DOHH2 (cell line): ENCODE data around the gene B4GAT1.

Experiments used
- H3F3A ChIP-seq: fragments of 200-600 bp; sonication (generic), shearing (Covaris generic); 2 replicates; pipeline ENCODE4 v1.6.0; 2016; ENCODE audit warnings: antibody characterized with exemption, mild to moderate bottlenecking; ENCODE audit not compliant: control insufficient read depth, insufficient read depth
- H3K27ac ChIP-seq: fragments of 200-600 bp; sonication (generic); 2 replicates; pipeline ENCODE4 v1.5.1; 2014; ENCODE audit warnings: low read depth, mild to moderate bottlenecking, low read length, moderate library complexity
- H3K27me3 ChIP-seq: fragments of 200-600 bp; sonication (generic); 2 replicates; pipeline ENCODE4 v1.6.1; 2014; ENCODE audit warnings: mild to moderate bottlenecking, low read length, mixed read lengths; ENCODE audit not compliant: control insufficient read depth
- H3K36me3 ChIP-seq: fragments of 200-600 bp; sonication (generic); 2 replicates; pipeline ENCODE4 v1.6.1; 2014; ENCODE audit warnings: mild to moderate bottlenecking, low read length, moderate library complexity, mixed read lengths; ENCODE audit not compliant: control insufficient read depth
- H3K4me1 ChIP-seq: fragments of 200-600 bp; sonication (generic); 2 replicates; pipeline ENCODE4 v1.6.1; 2014; ENCODE audit warnings: mild to moderate bottlenecking, low read length, mixed read lengths; ENCODE audit not compliant: control insufficient read depth
- H3K4me2 ChIP-seq: fragments of 200-600 bp; sonication (generic); 2 replicates; pipeline ENCODE4 v1.6.0; 2014; ENCODE audit warnings: mild to moderate bottlenecking, low read length, moderate library complexity
- H3K4me3 ChIP-seq: fragments of 200-600 bp; sonication (generic); 2 replicates; pipeline ENCODE4 v1.5.1; 2014; ENCODE audit warnings: mild to moderate bottlenecking, low read length, mixed read lengths
- H3K79me2 ChIP-seq: fragments of 200-600 bp; sonication (generic); 2 replicates; pipeline ENCODE4 v1.6.1; 2014; ENCODE audit warnings: mild to moderate bottlenecking, low read length, mixed read lengths; ENCODE audit not compliant: control insufficient read depth
- H3K9me2 ChIP-seq: fragments of 200-600 bp; sonication (generic); replicated peaks from 2 replicates; pipeline ENCODE4 v1.6.1; 2014; ENCODE audit warnings: mild to moderate bottlenecking, low read length, mixed read lengths; ENCODE audit not compliant: control insufficient read depth
- H3K9me3 ChIP-seq: fragments of 200-600 bp; sonication (generic); 2 replicates; pipeline ENCODE4 v1.6.1; 2014; ENCODE audit warnings: antibody characterized with exemption, low read length, mixed read lengths; ENCODE audit not compliant: control insufficient read depth, insufficient read depth
- H4K20me1 ChIP-seq: fragments of 200-600 bp; sonication (generic); 2 replicates; pipeline ENCODE4 v1.6.0; 2014; ENCODE audit warnings: low read depth, mild to moderate bottlenecking, antibody characterized with exemption, low read length, moderate library complexity; ENCODE audit not compliant: control insufficient read depth, insufficient read depth
- EZH2phosphoT487 ChIP-seq: fragments of 200-600 bp; sonication (generic); IDR thresholded peaks from 2 replicates; pipeline ENCODE4 v1.6.1; 2017; ENCODE audit warnings: borderline replicate concordance, mild to moderate bottlenecking, antibody characterized with exemption, low read length, moderate library complexity, mixed read lengths
- TF ChIP-seq, protein P1 (sequence below): fragments of 200-600 bp; sonication (generic); IDR thresholded peaks from one replicate; pipeline ENCODE4 v1.5.1; 2014; ENCODE audit warnings: antibody characterized with exemption, mild to moderate bottlenecking, low read depth, low read length; ENCODE audit not compliant: poor library complexity, severe bottlenecking

B4GAT1 gene

DNA sequence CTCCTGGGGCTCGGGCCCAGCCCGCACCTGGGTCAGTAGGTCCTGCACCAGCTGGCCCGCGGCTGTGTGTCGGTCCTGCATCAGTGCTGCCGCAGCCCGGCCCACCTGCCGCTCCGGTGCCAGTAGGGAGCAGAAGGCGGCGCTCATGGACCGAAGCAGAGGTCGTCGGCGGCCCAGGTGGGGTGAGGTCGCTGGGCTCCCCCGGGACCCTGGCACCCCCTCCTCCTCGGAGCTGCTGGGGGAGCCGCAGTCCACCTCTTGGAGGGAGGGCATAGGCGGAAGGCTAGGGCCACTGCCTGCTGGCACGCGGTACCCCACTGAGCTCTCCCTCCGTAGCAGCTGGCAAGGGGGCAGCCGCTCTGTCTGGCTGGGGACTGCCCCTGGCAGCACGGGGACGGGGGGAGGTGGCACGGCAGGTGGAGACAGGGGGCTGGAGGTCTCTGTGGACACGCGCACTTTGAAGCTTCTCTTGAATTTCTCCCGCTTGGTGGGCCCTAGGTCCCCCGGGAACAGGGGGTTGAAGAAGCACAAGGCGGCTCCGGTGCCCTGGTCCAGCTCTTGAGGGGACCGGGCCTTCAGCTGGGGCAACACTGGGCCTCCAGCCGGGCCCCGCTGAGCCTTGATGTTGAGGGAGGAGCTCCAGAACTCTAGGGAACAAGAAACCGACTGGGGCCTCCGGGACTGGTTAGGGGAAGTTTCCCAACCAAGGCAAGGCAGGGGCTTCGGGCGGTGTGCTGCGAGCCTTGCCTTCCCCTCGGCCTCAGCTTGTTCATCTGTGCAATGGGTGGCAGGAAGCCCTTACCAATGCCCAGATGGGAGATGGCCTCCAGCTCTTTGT lies 12.6 kb downstream of the B4GAT1 start:
- H3K4me1 ChIP-seq = peaks cover 9% of the 10 kb centered on the region

DNA sequence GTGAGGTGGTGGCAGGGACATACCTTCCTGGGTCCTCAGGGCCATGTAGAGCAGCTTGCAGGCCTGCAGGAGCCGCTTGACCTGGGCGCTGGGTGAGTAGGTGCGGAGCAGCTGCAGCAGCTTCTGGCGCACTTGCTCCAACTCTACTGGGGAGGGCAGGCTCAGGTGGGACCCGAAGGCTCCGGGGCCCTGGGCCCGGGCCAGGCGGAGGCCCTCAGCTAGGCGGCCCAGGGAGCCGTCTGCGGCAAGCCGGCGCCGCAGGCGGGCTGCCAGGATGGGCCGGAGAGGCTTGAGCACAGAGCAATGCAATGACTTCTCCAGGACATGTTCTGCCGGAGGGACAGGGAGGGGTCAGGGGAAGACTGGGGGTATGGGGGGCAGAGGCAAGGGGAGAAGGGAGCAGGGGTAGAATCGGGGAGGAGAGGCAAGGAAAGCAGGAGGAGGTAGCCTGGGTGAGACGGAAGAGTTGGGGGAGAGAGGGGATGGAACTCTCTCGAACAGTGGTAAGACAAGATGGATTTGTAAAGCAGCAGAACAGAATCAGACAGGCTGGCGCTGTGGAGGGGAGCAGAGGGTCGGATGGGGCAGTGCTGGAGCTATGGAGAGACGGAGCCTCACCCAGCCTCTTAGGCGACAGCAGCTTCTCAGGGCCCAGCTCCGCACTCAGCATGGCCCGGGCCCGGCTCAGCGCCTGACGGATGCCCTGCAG lies 13.4 kb downstream of the B4GAT1 start:
- Histone ChIP-seq H3K27me3 (no peaks in the 10 kb centered on the region), H3F3A (no peaks in the 10 kb centered on the region), H3K79me2 (no peaks in the 10 kb centered on the region), H3K4me1 (peaks cover 10% of the 10 kb centered on the region), H3K36me3 (peaks cover 18% of the 10 kb centered on the region), H3K27ac (no peak overlapping the region), H3K4me2 (no peak overlapping the region), H4K20me1 (no peaks in the 10 kb centered on the region), H3K9me2 (no peaks in the 10 kb centered on the region), H3K4me3 (no peak overlapping the region), H3K9me3 (no peaks in the 10 kb centered on the region)
- TF ChIP-seq, protein P1, sequence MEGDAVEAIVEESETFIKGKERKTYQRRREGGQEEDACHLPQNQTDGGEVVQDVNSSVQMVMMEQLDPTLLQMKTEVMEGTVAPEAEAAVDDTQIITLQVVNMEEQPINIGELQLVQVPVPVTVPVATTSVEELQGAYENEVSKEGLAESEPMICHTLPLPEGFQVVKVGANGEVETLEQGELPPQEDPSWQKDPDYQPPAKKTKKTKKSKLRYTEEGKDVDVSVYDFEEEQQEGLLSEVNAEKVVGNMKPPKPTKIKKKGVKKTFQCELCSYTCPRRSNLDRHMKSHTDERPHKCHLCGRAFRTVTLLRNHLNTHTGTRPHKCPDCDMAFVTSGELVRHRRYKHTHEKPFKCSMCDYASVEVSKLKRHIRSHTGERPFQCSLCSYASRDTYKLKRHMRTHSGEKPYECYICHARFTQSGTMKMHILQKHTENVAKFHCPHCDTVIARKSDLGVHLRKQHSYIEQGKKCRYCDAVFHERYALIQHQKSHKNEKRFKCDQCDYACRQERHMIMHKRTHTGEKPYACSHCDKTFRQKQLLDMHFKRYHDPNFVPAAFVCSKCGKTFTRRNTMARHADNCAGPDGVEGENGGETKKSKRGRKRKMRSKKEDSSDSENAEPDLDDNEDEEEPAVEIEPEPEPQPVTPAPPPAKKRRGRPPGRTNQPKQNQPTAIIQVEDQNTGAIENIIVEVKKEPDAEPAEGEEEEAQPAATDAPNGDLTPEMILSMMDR = no peak
- no peak for TF ChIP-seq EZH2phosphoT487

More for the DNA sequence above, 12.6 kb downstream of the B4GAT1 start:
- Histone ChIP-seq H4K20me1 (no peaks in the 10 kb centered on the region), H3K27me3 (no peaks in the 10 kb centered on the region), H3F3A (no peaks in the 10 kb centered on the region), H3K9me2 (no peaks in the 10 kb centered on the region), H3K27ac (no peak overlapping the region), H3K4me3 (no peak overlapping the region), H3K9me3 (no peaks in the 10 kb centered on the region), H3K4me2 (no peak overlapping the region), H3K36me3 (peaks cover 26% of the 10 kb centered on the region), H3K79me2 (no peaks in the 10 kb centered on the region)
- TF ChIP-seq, protein P1 = no peak
- no peak for TF ChIP-seq EZH2phosphoT487

DNA sequence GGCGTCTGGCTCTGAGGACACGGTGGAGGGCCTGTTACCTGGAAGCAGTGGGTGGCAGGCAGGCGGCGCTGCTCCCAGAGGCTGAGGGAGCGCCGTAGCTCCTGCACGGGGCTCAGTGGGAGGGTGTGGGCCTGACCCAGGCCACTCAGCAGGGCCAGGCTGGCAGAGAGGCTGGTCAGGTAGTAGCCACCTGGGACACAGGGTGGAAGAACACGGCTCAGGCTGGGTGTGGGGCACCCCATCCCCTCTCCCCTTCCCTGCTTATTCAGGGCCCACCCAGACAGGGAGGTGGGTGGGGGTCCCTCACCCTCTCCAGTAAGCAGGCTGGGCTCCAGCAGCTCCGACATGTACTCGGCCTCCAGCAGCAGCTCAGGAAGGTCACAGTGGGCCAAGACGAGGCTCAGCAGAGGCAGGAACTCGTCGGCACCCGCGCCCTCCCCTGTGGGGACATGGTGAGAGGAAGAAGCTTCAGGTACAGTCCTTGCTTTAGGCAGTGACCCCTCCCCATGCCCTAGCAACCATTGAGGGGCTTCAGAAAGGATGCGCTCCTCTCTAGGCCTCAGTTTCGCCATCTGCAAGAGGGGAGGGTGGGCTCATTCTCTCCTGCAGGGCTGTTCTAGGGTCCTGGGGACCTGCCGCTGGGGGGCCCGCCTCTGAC lies 14.1 kb downstream of the B4GAT1 start:
- H3K4me1 ChIP-seq = peaks cover 17% of the 10 kb centered on the region
- peaks cover 11% of the 10 kb centered on the region for H3K36me3 ChIP-seq
- no peaks in the 10 kb centered on the region for H3K9me3 ChIP-seq
- no peak for TF ChIP-seq EZH2phosphoT487
- TF ChIP-seq, protein P1 = no peak
- no peaks in the 10 kb centered on the region for H4K20me1 ChIP-seq
- H3F3A ChIP-seq = no peaks in the 10 kb centered on the region
- H3K79me2 ChIP-seq = no peaks in the 10 kb centered on the region
- no peaks in the 10 kb centered on the region for H3K9me2 ChIP-seq
- no peak overlapping the region for H3K4me3 ChIP-seq
- no peaks in the 10 kb centered on the region for H3K27me3 ChIP-seq
- H3K4me2 ChIP-seq = no peak overlapping the region
- no peak overlapping the region for H3K27ac ChIP-seq
